TTC549 (cell line): ENCODE measurements around the gene PIGBOS1.
"Not testable (repeated sequence)": the region's sequence is repeated elsewhere in the genome, so short reads cannot be mapped to it uniquely, and the experiment has no call there.

Experiments
- FAIRE-seq: peaks from 2 replicates; lab custom pipeline; 2012; peaks lifted over from hg19 to GRCh38; lab: Jason Lieb, UNC

The PIGBOS1 gene

GRCh38 chr15:55318588-55319494 is at the start of gene PIGBOS1, which contains the start of gene PIGB:
Gene PIGBOS1, minus strand, starts transcription at chr15:55319123. Its CDS starts 1,331 bp downstream, at chr15:55317792.
Gene PIGB, plus strand, starts transcription at chr15:55319222. Its CDS starts 29 bp downstream, at chr15:55319251.
- FAIRE-seq, result no peak

DNA sequence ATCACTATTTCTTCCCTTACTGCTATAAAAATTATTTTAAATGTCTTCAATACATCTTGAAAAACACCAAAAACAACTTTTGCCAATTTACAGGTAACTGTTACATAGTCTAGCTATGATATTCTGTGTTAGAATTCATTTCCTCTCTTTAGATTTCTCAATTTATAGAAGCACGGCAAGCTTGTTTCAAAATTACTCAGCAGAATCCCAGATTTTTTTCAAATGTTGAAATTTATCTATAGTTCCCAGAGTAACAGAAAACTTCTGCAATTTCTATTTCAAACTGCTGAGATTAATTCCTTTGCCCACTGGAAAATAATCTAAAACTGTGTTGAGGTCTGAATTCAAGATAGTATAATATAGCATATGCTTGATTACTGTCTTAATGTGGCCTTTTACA is 48.1 kb upstream of the PIGBOS1 start:
- FAIRE-seq, result no peak

- FAIRE-seq, result no peak
Observed at GRCh38 chr15:55362641-55363040, 43.7 kb upstream of the PIGBOS1 start.

- no peak for FAIRE-seq
Observed at GRCh38 chr15:55361048-55361447, 42.1 kb upstream of the PIGBOS1 start.

- FAIRE-seq, result no peak
Observed at GRCh38 chr15:55360256-55360655, 41.3 kb upstream of the PIGBOS1 start.

DNA sequence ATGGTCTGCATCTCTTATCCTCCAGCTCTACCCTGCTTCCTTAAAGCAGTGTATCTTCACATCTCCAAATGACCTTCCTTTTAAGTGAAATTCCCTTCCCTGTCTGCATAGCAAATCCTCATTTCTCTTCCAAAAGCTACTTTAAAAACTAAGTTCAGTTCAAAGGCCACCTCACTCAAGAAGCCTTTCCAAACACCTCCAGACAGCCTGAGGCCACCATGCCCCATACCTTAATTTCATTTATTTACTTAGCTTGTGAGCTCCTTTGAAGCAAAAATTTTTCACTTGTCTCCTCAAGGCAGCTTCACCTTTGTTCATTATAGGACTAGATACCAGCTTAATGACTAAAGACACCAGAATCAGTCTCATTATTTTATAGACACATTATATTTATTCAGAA is 39.5 kb upstream of the PIGBOS1 start:
- no peak for FAIRE-seq

- FAIRE-seq, result no peak
Observed at GRCh38 chr15:55357774-55358173, 38.9 kb upstream of the PIGBOS1 start.

DNA sequence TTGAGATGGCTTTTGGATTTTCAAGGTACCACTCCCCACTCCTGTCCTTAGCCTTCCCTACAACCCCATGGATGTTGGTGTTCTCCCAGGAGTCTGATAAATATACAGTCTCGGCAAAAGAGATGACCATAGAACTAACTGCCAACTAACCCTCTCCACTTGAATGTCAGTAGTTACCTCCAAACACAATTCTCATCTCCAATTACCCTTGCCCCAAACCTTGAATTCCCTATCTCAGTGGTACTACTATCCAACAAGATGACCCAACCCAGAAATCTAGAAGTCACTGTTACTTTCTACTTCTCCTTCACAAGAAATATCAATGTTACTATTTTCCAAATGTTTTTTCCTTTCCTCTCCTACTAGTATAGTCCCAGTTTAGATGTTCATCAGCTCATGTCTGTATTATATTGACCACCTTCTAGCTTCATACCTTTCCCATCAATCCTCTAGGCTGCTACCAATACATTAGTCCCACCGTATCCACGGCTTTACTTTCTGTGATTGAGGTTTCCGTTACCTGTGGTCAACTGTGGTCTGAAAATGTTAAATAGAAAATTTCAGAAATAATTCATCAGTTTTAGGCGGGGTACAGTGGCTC is 38.2 kb upstream of the PIGBOS1 start:
- no peak for FAIRE-seq

GRCh38 chr15:55353025-55353424 is 34.1 kb upstream of the PIGBOS1 start:
- FAIRE-seq, result no peak

DNA sequence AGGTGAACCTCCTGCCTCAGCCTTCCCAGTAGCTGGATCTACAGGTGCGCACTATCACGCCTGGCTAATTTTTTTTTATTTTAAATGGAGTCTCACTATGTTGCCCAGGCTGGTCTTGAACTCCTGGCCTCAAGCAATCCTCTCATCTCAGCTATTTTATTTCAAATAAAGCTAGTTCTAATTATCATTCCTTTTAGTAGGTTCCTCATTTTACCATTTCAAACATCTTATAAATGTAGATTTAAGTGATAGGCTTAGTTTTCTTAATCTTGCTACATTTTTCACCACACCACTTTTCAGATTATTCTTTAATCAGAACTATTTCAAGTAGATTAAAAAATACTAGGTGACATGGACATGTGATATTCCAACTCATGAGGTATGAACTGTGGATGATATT is 30.4 kb upstream of the PIGBOS1 start:
- no peak for FAIRE-seq

DNA sequence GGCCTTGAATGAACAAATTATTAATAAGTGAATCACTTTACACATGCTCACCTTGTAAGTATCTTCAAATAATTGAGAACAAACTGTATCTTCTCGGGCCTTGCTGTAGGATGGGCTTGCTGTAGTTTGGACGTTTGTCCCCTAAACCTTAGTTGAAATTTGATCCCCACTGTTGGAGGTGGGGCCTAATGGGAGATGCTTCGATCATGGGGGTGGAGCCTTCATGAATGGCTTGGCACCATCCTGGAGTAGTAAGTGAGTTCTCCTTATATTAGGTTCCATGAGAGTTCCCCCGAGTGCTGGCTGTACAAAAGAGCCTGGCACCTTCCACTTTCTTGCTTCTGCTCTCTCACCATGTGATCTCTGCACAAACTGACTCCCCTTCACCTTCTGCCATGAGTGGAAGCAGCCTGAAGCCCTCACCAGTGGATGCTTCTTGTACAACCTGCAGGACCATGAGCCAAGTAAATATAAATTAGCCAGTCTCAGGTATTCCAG is 29.4 kb upstream of the PIGBOS1 start:
- FAIRE-seq, result no peak

DNA sequence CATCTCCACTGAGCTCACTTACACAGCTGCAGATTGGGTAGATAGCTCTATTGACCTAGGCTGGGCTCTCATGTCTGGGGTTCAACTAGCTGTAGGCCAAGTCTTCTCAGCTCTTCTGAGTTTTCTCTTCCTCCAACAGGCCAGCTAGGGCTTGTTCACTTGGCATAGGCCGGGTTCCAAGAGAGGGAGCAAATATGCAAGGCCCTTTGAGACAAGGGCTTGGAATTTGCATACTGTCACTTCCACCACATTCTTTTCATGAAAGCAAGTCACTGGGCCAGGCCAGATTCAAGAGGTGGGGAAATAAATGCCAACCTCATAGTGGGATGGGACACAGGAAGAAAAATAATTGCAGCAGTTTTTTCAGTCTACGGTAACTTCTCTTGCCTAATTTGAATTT is 25.3 kb upstream of the PIGBOS1 start:
- FAIRE-seq, result no peak

- no peak for FAIRE-seq
Observed at GRCh38 chr15:55343168-55343567, 24.2 kb upstream of the PIGBOS1 start.

GRCh38 chr15:55337160-55337559 is 18.2 kb upstream of the PIGBOS1 start:
- FAIRE-seq, result no peak

DNA sequence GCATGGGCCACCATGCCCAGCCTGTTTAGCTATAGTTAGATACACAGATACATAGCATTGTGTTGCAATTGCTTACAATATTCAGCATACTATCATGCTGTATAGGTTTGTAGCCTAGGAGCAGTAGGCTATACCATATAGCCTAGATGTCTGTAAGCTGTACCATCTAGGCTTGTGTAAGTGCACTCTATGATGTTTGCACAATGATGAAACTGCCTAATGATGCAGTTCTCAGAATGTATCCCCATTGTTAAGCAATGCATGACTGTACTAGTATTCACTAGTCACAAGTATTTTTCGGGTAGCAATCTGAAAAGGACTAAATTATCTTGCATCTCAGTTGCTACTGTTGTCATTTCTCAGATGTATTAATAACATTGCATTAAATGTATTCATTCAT is 16.1 kb upstream of the PIGBOS1 start:
- FAIRE-seq, result no peak

- FAIRE-seq, result no peak
Observed at GRCh38 chr15:55334371-55334770, 15.4 kb upstream of the PIGBOS1 start.

GRCh38 chr15:55327387-55327786 is 8.5 kb upstream of the PIGBOS1 start:
- FAIRE-seq, result no peak

GRCh38 chr15:55322467-55322866 is 3.5 kb upstream of the PIGBOS1 start:
- no peak for FAIRE-seq

DNA sequence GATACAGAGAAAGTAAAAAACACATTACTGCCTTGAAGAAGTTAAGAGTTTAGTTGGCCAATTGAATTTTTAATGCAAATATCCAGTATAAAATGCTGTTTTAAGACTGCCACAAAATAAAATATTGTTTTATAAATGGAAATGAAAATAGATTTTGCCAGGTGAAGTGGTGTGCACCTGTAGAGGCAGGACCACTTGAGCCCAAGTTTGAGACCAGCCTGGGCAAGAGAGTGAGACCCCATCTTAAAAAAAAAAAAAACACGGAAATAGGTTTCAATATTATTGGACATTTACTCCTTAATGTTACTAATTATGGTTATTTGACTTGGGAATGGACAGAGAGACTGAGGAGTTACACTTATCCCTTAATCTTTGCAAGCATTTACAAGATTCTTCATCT is 2.0 kb upstream of the PIGBOS1 start:
- FAIRE-seq, result no peak

GRCh38 chr15:55320238-55320550 is 1.3 kb upstream of the PIGBOS1 start:
- no peak for FAIRE-seq

GRCh38 chr15:55319537-55320237 is 764 bp upstream of the PIGBOS1 start:
- no peak for FAIRE-seq

GRCh38 chr15:55302801-55303200 is 16.1 kb downstream of the PIGBOS1 start:
- not testable (repeated sequence) for FAIRE-seq

DNA sequence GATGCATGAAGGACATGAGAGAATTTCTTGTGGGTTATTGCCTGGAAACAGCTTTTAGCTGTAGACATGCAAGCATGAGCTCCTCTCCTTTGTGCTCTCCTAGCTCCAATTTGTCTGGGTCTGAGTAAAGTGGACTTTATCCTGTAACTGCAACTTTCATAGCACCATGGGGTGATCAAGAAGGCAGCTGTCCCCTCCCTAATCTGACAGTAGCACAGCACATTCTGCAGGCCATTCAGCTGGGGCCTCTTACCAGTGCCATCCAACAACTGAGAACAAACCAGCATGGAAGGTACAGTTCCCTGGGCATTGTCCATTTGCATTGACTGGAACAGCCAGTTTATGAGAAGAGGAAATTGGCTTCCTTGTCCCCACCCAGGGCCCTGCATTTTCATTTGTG is 21.6 kb downstream of the PIGBOS1 start:
- no peak for FAIRE-seq
